Dendritic cell treated with granulocyte-macrophage colony-stimulating factor and Interleukin-4, amounts not matched to agents 40 ng/mL and 50 ng/mL, for 4 days (primary cell): Measurements from ENCODE around the gene PALB2.
A peak's percentile ranks its signal among the peaks of the same experiment; 100 is the strongest.

Experiments used
- H3K27ac Mint-ChIP-seq: one replicate; pipeline ENCODE4 v1.8.0; 2022; ENCODE audit warnings: mild to moderate bottlenecking, mixed read lengths
- H3K27me3 Mint-ChIP-seq: one replicate; pipeline ENCODE4 v1.8.0; 2022; ENCODE audit warnings: mild to moderate bottlenecking, mixed read lengths
- H3K36me3 Mint-ChIP-seq: one replicate; pipeline ENCODE4 v1.8.0; 2022; ENCODE audit warnings: low read depth, mixed read lengths
- H3K4me1 Mint-ChIP-seq: one replicate; pipeline ENCODE4 v1.8.0; 2022; ENCODE audit warnings: low read depth, mixed read lengths
- H3K4me3 Mint-ChIP-seq: one replicate; pipeline ENCODE4 v1.8.0; 2022; ENCODE audit warnings: mild to moderate bottlenecking, moderate library complexity, mixed read lengths
- H3K9me3 Mint-ChIP-seq: one replicate; pipeline ENCODE4 v1.8.0; 2022; ENCODE audit warnings: mixed read lengths
- intact Hi-C: fragments of 100-400 bp; cut with micrococcal nuclease; formaldehyde crosslinking; loops from one replicate; pipeline ENCODE4 v1.15.0; 2022

The PALB2 gene

DNA sequence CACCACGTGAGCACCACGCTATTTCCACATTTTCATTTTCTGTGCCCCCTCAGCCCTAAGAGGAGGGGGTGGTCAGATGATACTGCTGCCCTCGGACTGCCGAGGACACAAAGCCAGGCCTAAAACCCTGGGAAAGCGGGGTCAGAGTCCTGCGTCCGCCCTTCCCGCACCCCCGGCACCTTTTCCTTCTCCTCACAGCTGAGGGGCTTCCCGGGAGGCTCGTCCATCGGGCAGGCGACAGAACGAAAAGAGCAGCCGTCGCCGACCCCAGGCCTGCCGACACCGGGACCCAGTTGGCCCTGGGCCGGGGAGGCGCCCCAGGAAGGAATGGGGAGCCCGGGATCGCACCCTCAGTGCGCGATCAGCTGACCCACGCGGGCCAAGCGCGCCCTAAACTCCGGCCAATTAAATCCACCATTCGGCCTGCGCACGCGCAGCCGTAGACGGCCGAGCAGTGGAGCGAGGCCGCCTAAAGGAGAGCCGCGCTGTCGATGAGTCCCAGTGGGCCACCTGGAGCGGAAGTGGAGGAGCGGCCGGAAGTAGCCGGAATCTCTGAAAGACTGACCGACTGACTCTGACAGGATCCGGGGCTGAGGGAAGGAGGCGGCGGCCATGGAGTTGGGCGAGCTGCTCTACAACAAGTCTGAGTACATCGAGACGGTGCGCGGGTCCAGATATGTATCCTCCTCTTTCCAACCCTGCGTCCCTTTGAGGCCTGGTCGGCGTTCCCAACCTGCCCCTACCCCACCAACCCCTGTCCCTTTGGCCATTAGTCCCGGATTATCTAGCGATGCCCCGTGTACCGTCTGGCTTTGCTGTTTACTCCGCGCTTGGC lies at the start of gene PALB2, which contains the start of gene DCTN5:
Gene PALB2 (minus strand): TSS at position 380 of the 835 bp plus-strand sequence. CDS start 153 bp downstream, at position 227.
Gene DCTN5 (plus strand): TSS at position 536 of the 835 bp plus-strand sequence. CDS start 77 bp downstream, at position 613.
- no peaks in the 10 kb centered on the region for H3K27me3 Mint-ChIP-seq
- peaks cover 73% of the 10 kb centered on the region for H3K36me3 Mint-ChIP-seq
- peaks cover 24% of the 10 kb centered on the region for H3K4me1 Mint-ChIP-seq
- peak within 1 kb of the TSS; percentile 96 for H3K27ac Mint-ChIP-seq
- intact Hi-C loops = loop anchor here (1.0 to 2.0 kb wide), 3 partner anchors 44 to 188 kb away; partner anchors contain the start of genes COG7, EARS2, NDUFAB1 and UBFD1
- H3K9me3 Mint-ChIP-seq = no peaks in the 10 kb centered on the region
- peak within 1 kb of the TSS; percentile 92 for H3K4me3 Mint-ChIP-seq

DNA sequence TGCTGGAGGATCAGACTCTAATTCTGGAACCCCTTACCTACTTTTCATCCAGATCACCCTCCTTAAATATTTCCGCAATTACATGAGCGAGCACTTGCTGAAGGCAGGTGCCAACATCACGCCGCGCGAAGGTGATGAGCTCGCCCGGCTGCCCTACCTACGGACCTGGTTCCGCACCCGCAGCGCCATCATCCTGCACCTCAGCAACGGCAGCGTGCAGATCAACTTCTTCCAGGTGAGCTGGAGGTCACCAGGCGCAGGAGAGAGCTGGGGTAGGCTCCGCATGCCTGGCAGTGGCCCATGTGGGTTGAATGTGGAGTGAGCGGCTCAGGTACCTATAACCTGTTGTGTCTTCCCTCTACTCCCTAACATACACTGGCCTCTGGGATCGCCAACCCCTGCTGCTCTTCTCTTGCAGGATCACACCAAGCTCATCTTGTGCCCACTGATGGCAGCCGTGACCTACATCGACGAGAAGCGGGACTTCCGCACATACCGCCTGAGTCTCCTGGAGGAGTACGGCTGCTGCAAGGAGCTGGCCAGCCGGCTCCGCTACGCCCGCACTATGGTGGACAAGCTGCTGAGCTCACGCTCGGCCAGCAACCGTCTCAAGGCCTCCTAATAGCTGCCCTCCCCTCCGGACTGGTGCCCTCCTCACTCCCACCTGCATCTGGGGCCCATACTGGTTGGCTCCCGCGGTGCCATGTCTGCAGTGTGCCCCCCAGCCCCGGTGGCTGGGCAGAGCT lies 48.5 kb upstream of the PALB2 start:
- H3K27me3 Mint-ChIP-seq = peaks cover under 1% of the 10 kb centered on the region
- H3K4me1 Mint-ChIP-seq = peaks cover 2% of the 10 kb centered on the region
- intact Hi-C loops = no loop called here
- H3K9me3 Mint-ChIP-seq = no peaks in the 10 kb centered on the region
- H3K36me3 Mint-ChIP-seq = peaks cover 68% of the 10 kb centered on the region
- H3K27ac Mint-ChIP-seq = no peak overlapping the region
- no peak overlapping the region for H3K4me3 Mint-ChIP-seq

DNA sequence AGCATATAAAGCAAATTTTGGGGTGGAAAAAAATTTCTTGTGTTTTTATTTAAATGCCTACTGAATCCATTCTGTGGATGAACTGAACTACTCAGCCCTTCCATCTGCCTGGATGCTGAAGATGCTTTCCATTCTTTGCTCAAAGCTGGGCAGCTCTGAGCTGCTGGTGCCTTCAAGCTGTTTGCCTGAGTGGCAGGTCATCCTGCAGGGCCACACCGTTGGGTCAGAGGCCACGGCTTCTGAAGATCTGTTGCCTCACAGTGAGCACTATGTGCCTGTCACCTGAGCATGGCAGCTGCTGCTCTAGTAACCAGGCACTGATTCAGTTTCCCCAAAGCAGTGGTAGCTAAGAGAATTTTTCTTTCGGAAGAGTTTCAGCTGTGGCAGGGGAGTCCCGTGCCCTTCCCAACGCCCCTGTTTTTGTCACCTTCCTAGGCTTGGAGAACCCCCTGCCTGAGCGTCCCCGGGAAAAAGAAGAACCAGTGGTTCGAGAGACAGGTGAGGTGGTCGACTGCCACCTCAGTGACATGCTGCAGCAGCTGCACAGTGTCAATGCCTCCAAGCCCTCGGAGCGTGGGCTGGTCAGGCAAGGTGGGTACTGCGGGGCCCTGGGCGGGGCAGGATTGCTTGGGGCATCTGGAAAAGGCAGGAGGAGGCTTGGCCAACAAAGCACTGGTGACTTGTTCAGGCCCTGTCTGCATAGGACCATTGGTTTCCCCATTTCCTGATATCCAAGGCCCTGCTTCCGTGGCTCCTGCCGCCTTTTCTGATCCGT lies 46.1 kb upstream of the PALB2 start:
- no peaks in the 10 kb centered on the region for H3K27me3 Mint-ChIP-seq
- H3K27ac Mint-ChIP-seq = no peak overlapping the region
- H3K4me1 Mint-ChIP-seq = peaks cover 2% of the 10 kb centered on the region
- no peaks in the 10 kb centered on the region for H3K9me3 Mint-ChIP-seq
- intact Hi-C loops = no loop called here
- peaks cover 92% of the 10 kb centered on the region for H3K36me3 Mint-ChIP-seq
- H3K4me3 Mint-ChIP-seq = no peak overlapping the region

DNA sequence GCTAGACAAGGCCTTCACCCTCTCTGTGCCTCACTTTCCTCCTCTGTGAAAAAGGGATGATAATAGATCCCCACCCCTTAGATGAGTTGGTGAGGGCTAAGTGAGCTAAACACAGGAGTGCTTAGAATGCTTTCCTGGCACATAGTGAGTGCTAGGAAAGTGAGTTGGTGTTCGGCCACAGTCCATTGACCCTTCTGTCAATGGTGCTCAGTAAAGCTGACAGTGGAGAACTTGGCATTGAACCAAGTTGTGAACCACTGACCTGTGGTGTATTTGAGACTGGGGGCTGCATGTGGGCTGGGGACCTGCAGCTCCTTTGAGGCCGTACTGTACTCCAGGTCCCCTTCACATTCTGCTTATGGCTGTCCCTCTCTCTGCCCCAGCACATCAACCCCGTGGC lies 42.4 kb upstream of the PALB2 start:
- intact Hi-C loops = no loop called here
- Mint-ChIP-seq H3K4me1 (peaks cover 34% of the 10 kb centered on the region), H3K27me3 (no peaks in the 10 kb centered on the region), H3K4me3 (no peak overlapping the region), H3K9me3 (no peaks in the 10 kb centered on the region), H3K36me3 (peaks cover 81% of the 10 kb centered on the region), H3K27ac (no peak overlapping the region)

DNA sequence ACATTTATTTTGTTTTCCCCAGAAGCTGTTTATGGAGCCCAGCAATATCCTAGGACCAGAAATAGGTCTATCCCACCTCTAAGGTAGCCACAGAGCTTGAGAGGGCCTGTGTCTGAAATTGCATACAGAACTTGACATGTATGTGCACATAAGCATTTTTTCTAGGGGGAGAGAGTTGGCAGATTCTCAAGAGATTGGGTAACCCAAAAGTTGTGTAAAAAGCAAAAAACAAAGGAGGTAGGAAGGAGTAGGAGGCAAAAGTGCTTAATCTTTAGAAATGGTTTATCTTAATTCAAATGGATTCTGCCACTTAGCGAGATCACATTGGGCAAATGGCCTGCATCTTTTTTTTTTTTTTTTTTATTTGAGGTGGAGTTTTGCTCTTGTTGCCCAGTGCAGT lies 41.1 kb upstream of the PALB2 start:
- H3K27ac Mint-ChIP-seq = no peak overlapping the region
- H3K9me3 Mint-ChIP-seq = no peaks in the 10 kb centered on the region
- intact Hi-C loops = no loop called here
- no peak overlapping the region for H3K4me3 Mint-ChIP-seq
- peaks cover 68% of the 10 kb centered on the region for H3K36me3 Mint-ChIP-seq
- H3K27me3 Mint-ChIP-seq = no peaks in the 10 kb centered on the region
- peaks cover 38% of the 10 kb centered on the region for H3K4me1 Mint-ChIP-seq

DNA sequence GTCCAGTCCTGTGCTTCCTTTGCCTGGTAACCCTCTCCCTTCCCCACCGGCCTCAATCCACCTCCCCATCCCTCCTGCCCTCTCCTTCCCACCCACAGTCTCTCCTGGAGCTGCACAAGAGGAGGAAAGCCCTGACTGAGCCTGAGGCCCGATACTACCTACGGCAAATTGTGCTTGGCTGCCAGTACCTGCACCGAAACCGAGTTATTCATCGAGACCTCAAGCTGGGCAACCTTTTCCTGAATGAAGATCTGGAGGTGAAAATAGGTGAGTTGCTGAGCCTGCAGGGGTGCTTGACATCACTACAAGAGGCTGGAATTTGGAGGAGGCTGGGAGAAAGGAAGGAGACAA lies 38.9 kb upstream of the PALB2 start:
- no peaks in the 10 kb centered on the region for H3K27me3 Mint-ChIP-seq
- peak overlapping the region; percentile 90 for H3K4me3 Mint-ChIP-seq
- H3K27ac Mint-ChIP-seq = peak overlapping the region; percentile 57
- intact Hi-C loops = no loop called here
- H3K36me3 Mint-ChIP-seq = peaks cover 57% of the 10 kb centered on the region
- H3K4me1 Mint-ChIP-seq = peaks cover 38% of the 10 kb centered on the region
- no peaks in the 10 kb centered on the region for H3K9me3 Mint-ChIP-seq

DNA sequence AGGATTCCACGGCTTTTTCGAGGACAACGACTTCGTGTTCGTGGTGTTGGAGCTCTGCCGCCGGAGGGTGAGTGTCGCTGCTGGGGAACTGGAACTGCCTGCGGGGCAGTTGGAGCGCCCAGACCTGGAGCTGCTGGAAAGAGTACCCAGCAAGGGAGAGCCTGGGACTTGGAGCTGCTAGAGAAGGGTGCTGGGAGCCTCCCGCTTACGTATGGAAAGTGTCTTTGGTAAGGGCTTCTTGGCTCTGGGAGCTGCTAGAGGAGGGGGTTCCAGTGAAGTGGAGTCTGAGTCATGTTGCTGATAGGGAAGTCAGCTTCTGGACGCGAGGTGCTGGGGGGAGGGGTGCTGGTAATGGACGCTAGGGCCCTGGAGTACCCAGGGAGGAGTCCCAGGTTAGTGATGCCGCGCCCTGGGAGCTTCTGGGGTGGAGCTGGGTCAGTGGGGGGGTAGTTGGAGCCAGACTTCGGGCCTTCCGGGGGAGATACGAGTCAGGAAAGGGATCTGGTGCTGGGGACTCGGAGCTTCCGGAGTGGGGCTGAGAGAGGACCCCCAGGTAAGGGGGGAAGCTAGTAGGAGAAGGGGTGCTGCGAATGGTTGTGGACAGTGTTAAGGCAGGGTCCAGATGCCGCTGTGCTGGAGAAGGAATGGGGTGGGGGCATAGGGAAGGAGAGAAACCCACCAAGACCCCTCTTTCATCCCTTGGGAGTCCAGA lies 38.3 kb upstream of the PALB2 start:
- H3K36me3 Mint-ChIP-seq = peaks cover 57% of the 10 kb centered on the region
- no peaks in the 10 kb centered on the region for H3K27me3 Mint-ChIP-seq
- peak overlapping the region; percentile 57 for H3K27ac Mint-ChIP-seq
- peak overlapping the region; percentile 90 for H3K4me3 Mint-ChIP-seq
- intact Hi-C loops = no loop called here
- H3K9me3 Mint-ChIP-seq = no peaks in the 10 kb centered on the region
- peaks cover 38% of the 10 kb centered on the region for H3K4me1 Mint-ChIP-seq

DNA sequence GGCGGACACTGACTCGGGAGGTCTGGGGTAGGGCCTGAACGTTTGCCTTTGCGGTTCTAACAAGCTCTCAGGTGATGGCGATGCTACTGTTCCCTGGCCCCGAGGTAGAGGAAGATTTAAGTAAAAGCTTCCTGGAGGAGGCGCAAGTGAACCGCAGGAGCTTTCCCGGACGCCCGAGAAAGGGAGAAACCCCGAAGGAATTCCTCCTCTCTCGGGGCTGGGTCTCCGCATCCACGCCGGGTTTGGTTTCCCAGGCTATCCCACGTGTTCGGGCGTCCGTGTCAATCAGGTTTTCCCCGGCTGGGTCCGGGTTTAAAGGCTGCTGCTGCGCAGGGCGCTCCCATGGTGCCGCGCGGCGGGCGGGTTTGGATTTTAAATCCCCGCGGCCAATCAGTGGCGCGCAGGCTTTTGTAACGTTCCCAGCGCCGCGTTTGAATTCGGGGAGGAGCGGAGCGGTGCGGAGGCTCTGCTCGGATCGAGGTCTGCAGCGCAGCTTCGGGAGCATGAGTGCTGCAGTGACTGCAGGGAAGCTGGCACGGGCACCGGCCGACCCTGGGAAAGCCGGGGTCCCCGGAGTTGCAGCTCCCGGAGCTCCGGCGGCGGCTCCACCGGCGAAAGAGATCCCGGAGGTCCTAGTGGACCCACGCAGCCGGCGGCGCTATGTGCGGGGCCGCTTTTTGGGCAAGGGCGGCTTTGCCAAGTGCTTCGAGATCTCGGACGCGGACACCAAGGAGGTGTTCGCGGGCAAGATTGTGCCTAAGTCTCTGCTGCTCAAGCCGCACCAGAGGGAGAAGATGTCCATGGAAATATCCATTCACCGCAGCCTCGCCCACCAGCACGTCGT lies 37.5 kb upstream of the PALB2 start, which contains the start of gene PLK1:
Gene PLK1 (plus strand): TSS at position 460 of the 844 bp plus-strand sequence. CDS start 44 bp downstream, at position 504.
- Mint-ChIP-seq H3K27me3 (no peaks in the 10 kb centered on the region), H3K36me3 (peaks cover 56% of the 10 kb centered on the region), H3K4me3 (peak within 1 kb of the TSS; percentile 90), H3K9me3 (no peaks in the 10 kb centered on the region), H3K4me1 (peaks cover 38% of the 10 kb centered on the region), H3K27ac (peak within 1 kb of the TSS; percentile 57)
- intact Hi-C loops = no loop called here

DNA sequence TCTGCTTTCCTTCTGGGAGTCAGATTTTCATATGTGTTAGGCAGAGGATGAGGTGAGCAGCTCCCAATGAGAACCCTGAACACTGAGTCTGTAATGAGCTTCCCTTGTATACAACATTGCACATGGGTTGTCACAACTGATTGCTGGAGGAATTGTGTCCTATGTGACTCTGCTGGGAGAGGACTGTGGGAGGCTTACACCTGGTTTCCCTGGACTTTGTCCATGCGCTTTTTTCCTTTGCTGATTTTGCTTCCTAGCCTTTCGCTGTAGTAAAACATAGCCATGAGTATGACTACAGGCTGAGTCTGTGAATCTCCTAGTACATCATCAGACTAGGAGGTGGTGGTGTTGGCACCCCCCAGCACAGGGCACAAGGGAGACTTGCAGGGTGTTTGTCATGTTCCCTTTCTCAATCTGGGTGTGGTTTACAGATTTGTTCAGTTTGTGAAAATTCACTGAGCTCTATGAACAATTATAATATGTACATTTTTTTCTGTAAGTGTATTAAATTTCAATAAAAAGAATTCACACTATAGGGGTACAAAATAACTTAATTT lies 35.9 kb upstream of the PALB2 start:
- H3K9me3 Mint-ChIP-seq = no peaks in the 10 kb centered on the region
- no peak overlapping the region for H3K4me3 Mint-ChIP-seq
- intact Hi-C loops = no loop called here
- peaks cover 34% of the 10 kb centered on the region for H3K4me1 Mint-ChIP-seq
- no peak overlapping the region for H3K27ac Mint-ChIP-seq
- no peaks in the 10 kb centered on the region for H3K27me3 Mint-ChIP-seq
- peaks cover 52% of the 10 kb centered on the region for H3K36me3 Mint-ChIP-seq

DNA sequence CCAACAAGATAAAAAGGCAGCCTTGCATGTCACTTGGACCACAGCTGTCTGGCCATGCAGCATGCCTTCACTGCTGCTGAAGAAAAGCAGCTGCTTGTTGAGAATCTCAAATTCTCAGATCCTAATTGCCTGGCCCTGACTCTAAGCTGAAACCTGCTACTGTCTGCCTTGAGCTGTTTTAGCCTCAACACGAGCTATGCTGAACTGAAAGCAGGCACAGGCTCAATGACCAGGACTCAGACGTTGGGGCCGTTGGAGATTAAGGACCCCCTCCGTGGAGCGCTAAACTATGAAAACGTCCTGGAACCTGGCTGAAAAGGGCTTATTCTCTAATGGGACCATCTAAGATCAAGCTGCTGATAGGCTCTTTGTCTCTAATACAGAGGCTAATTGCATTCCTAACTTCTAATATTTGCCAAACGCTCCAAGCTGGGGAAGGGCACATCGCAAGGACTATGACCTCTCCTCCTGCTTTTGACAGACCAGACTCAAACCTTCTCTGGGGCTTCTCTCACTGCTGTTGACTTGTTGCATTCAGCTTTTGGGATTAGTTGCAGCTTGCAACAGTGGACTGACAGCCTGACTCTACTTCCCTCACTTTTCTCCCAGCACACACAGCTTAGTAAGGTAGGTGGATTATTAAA lies 33.0 kb upstream of the PALB2 start:
- intact Hi-C loops = no loop called here
- Mint-ChIP-seq H3K9me3 (no peaks in the 10 kb centered on the region), H3K4me3 (no peak overlapping the region), H3K36me3 (peaks cover 62% of the 10 kb centered on the region), H3K27ac (no peak overlapping the region), H3K27me3 (no peaks in the 10 kb centered on the region), H3K4me1 (peaks cover 19% of the 10 kb centered on the region)

DNA sequence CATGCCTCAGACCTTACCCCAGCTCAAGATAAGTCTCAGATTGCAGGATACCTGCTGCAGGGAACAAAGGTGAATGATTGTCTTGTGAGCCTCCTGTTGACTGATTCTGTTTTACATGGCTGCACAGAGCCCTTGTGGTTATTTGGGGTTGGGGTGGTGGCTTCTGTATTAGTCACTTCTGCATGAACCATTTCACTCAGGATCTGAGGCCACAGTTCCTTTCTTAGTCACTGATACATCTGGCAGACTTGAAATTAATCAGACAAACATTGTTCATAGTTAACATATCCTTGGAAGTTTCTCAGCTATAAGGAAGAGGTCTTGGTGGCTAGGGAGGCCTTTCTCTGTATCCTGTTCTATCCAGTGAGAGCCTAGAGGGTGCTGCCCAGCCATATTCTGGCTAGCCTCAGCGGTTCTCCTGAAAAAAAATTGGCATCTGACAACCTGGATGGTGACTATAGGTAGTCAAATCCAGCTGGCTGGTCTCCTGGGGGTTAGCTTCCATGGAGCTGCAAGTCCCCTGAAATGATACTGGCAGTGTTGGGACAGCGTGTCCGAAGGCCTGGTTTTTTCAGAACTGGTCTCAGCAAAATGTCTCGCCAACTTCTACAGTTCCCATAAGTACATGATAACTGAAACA lies 29.1 kb upstream of the PALB2 start:
- no peak overlapping the region for H3K4me3 Mint-ChIP-seq
- peaks cover 10% of the 10 kb centered on the region for H3K4me1 Mint-ChIP-seq
- intact Hi-C loops = no loop called here
- H3K36me3 Mint-ChIP-seq = peaks cover 92% of the 10 kb centered on the region
- H3K27ac Mint-ChIP-seq = no peak overlapping the region
- no peaks in the 10 kb centered on the region for H3K27me3 Mint-ChIP-seq
- no peaks in the 10 kb centered on the region for H3K9me3 Mint-ChIP-seq

DNA sequence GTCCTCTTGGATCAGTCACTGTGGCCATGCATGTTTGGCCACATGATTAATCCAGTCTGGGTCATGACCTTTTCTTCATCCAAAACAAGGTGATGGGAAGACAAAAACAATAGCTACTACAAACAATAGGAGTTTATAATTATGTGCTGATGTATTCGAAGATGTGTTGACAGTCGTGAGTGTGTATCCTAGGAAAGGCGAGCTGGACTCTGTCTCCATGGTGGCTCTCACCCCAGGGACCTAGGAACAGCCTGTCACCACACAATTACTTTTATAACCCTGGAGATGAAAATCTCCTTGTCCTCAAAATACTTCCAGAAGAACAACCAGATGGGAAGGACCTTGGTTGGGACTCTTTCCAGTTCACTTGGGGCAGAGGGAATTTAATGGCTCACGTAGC lies 27.8 kb upstream of the PALB2 start:
- H3K4me3 Mint-ChIP-seq = no peak overlapping the region
- no peaks in the 10 kb centered on the region for H3K9me3 Mint-ChIP-seq
- peaks cover 93% of the 10 kb centered on the region for H3K36me3 Mint-ChIP-seq
- intact Hi-C loops = no loop called here
- H3K4me1 Mint-ChIP-seq = peaks cover 10% of the 10 kb centered on the region
- no peak overlapping the region for H3K27ac Mint-ChIP-seq
- H3K27me3 Mint-ChIP-seq = no peaks in the 10 kb centered on the region
